NCI-H1092 (cell line): Measurements from ENCODE around the gene BTN1A1.
"Not testable (repeated sequence)": the region's sequence is repeated elsewhere in the genome, so short reads cannot be mapped to it uniquely, and the experiment has no call there.

ENCODE experiments used
- DNase-seq: peaks from one replicate; lab custom pipeline; 2025; lab: John Stamatoyannopoulos, UW

Gene BTN1A1

DNA sequence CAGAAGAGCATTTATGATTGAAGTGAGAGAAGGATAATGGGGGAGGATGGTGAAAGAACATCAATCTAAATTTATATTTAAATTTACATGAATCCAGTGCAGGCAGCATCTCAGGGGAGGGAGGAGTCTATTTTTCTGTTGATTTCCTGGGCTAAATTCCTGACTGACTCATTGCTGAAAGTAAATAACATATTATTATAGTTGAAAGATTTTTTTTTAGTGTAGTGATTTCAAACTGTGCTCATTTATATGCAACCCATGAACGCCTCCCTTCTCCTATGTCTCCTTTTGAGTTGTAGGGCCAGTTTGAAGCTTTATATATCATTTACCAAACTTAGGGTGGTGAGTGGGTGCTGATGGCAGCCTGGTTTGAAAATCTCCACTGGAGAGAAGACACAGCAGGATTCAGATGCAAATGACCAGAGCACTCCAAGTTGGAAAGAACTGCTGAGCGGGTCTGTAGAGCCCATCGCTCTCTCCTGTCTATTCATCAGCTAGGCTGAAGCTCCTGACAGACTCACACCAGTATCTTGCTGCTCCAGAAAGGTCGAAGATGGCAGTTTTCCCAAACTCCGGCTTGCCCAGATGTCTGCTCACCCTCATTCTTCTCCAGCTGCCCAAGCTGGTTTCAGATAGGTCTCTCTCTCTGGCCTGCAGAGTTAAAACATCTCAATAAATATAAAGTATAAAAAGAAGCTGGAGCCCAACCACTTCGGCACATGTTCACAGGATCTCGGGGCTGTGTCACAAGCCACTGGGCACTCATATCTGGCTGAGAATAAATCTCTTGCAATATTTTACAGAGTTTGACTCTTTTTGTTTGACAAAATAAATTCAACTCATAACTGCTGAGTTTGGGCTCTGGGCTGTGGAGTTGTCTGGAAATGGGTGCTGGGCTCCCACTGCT, 24.0 kb upstream of the BTN1A1 start:
- DNase-seq: no peak

DNA sequence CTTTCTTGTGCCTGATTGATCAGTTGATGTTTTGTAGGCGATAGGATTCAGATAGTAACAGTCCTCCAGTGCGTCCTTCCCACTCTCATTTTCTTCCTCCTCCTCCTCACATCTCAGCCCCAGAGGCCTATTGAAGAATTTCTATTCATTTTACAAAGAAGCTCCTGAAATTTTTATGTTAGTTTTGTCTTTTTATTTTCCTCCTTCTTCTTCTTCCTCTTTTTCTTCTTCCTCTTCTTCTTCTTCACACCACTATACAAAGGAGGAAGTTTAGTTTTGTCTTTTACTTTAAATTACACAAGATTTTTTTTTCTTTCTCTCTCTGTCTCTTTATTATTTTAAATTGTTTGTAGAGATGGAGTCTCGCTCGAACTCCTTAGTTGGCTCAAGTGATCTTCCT, 23.2 kb upstream of the BTN1A1 start:
- no peak for DNase-seq

DNA sequence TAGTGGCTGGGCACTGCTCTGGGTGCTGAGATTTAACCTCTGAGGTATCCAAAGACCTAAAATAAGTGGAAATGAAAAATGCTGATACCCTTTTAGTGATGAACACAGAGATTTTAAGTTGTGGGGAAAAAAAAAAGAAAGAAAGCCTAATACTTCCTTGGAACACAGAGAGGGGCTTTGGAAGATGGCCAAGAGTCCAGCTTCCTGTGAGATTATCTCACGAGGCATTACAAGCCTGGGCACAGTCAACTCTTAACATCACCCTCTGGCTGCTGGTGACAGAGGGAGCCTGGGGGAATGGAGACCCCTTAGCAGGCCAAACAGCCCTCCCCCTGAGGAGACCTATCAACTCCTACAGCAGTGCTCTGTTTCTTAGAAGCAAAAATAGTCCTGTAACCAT, 22.7 kb upstream of the BTN1A1 start:
- no peak for DNase-seq

DNA sequence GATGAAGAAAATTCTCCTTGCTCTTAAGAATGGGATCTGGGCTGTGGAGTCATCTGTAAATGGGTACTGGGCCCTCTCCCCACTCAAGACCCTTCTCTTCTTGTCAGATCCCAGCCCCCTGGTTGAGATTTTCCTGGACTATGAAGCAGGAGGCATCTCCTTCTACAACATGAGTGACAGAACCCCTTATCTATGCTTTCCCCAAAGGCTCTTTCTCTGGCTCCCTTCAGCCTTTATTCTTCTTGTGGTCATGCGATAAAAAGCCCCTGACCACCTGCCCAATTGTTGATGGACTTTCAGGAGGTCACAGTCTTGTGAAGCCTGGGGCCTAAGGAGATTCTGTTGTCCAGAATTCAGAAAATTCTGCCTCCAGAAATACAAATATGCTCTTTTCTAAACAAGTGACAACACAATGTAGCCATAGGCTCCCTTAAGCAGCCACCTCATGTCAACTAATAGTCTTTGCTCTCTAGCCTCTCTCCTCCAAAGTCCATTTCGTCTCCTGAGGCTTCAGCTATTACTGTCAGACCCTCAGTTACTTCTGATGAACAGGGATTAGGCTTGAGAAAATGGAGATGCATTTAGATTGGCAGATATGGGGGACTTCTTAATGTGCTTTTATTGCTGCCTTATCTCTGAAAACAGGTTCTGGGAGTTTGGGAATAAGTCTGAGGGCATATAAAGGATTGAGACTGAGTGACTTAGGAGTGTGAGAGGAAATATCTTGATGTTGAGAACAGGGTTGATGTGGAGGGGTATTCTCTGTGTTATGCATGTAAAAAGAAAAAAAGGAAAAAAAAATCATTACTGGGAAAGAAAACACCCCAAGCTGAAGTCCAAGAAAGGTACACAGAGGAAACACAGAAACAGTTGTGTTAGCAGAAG, 21.8 kb upstream of the BTN1A1 start:
- no peak for DNase-seq

DNA sequence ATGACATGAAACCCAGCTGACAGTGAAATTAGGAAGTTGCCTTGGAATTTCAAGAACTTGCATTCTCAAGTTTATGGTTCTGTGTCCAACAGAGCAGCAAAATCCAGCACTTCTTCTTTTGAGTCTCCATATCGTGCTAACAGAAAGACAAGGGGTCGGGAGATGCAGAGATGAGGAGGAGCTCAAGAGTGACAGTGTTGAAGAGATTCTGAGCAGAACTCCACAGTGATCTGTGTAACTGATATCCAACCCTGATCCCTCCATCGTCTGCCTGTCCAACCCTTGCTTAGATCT, 21.2 kb upstream of the BTN1A1 start:
- no peak for DNase-seq

DNA sequence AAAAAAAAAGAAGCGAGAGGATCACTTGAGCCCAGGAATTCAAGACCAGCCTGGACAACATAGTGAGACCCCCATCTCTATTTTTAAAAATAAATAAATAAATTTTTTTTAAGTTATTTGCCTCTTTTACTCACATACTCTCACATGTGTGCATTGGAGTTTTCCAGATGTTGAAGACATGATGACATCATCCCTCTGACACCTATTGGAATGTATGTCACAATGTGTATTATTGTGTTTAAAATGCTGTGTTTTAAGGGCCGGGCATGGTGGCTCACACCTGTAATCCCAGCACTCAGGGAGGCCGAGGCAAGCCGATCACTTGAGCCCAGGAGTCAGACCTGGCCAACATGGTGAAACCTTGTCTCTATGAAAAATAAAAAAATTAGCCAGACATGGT, 17.8 kb upstream of the BTN1A1 start:
- DNase-seq: no peak

DNA sequence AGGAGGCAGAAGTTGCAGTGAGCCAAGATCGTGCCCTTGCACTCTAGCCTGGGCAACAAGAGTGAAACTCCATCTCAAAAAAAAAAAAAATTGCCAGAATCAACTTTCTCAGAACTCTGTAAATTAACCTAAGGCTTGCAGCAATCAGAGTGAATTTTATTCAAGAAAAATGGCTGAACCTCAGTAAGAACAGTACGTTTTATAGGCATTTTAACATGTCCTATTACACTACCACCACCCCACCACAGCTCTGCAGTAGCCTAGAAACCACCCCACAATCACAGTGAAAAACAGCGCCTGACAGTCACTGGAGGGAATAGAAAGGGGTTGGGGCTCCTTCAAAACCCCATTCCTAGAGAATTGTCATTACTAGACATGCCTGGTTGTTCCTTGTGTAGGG, 16.4 kb upstream of the BTN1A1 start:
- DNase-seq: no peak

DNA sequence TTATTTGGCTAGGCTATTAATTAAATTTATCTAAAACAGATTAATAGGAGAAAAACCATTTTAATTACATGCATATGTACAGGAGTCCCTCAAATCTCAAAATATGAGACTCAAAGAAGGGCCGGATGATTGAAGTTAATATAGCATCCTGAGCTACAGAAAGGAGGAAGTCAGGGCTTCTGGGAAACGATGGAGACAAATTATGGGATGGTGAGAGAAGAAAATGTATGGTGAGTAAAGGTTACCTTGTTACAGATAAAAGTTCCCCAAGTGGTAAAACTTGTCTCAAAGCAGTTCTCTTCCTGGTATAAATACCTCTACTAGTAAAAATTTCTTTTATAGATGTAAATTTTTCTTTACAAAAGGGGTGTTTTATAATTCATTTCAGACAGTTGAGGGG, 15.9 kb upstream of the BTN1A1 start:
- DNase-seq: no peak

DNA sequence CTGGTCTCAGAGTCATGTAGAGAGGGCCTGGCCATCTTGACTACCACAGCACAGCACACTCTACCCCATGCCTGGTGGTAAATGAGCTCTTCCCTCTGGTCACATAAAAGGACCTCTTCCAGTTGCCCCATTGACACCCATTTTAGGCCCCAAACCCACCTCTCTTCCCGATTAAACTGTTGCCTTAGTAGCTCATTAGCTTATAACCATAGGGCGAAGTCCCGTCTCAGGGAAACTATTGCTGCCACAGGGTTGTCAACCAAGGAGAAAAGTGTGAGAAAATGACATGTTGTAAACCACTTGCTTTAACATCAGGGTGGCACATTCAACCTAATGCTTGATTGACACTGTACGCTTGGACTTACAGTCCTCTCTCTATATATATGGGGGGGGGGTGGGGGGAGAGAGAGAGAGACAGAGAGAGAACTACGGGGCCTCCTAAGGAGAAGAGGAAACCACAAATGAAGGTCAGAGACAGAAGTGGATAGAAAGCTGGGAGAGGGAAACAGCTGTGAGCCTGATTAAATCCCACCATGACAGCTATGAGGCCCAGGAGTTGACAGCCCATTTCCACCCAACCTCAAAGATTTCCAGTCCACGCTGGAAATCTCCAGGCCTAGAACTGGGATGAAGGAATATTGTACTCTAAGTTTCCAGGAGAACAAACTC, 14.9 kb upstream of the BTN1A1 start:
- DNase-seq: no peak

DNA sequence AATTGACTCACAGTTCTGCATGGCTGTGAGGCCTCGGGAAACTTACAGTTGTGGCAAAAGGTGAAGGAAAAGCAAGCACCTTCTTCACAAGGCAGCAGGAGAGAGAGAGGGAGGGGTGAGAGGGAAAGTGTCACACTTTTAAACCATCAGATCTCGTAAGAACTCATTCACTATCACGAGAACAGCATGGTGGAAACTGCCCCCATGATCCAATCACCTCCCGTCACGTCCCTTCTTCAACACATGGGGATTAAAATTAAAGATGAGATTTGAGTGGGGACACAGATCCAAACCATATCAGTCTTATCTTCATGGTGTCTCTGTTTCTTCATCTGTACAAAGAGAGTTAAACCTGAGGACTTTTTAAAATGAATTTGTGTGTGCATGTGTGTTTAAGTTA, 13.7 kb upstream of the BTN1A1 start:
- DNase-seq: no peak

DNA sequence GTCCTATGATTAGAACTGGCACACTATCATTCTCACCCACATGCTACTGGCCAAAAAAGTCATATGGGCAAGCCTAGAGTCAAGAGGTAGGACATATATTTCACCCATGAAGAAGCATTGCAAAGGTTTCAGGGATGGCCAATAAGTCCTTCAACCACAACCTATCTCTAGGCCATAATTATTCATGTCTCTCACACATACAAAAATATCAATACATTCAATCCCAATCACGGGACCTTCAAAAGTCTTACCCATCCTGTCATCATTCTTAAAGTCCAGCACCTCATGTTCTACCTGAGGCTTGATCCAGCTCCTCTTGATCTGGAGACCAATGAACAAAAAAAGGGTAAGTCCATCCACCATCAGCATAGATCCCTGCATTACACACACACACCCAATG, 12.6 kb upstream of the BTN1A1 start:
- no peak for DNase-seq

DNA sequence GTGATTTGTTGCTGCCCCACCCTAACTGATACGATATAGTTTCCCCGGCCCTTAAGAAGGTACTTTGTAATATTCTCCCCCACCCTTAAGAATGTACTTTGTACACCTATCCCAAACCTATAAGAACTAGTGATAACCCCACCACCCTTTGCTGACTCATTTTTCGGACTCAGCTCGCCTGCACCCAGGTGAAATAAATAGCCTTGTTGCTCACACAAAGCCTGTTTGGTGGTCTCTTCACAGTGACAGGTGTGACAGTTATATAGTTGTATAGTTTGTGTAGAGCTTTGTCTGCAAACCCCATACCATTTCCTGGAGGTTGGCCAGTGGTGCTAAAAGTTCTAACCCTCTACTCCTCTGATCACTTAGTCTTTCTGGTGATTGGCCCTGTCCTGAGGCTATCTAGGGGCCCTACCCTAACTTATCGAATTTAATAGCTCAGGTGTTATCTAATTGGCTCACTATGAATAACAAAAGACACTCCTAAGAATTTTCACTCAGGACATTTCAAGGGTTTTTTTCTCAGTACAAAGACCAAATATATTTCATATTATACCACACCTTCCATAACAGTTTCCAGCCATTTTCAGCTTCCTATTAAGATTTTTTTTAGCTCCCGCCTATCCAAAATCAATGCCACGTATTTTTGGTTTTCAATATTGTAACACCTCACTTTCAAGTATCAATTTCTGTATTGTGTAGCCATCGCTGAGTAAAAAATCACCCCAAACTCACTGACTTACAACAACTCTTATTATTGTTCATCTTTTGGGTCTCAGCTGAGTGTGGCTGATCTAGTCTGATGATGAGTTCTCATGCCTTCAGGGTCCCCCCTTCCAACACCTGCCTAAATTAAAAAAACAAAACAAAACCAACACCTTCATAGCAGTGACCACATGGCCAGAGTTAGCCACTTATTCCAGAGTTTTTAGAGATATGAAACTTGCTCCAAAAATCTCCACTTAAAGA, 9.8 kb upstream of the BTN1A1 start:
- DNase-seq: no peak

DNA sequence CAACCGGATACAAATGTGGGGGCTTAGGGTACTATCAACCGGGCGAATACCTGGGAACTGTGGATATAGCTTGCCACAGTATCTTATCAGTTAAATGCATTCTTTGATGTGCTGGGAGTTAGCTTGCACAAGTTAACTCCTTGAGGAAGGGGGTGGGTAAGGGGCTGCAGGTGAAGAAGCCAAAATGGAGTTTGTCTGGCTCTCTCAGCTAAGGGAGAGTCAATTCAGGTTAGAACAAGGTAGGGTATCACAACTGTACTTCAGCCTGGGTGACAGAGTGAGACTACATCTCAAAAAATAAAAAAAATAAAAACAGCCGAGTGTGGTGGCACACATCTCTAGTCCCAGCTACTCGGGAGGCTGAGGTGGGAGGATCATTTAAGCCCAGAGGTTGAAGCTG, 8.5 kb upstream of the BTN1A1 start:
- no peak for DNase-seq

DNA sequence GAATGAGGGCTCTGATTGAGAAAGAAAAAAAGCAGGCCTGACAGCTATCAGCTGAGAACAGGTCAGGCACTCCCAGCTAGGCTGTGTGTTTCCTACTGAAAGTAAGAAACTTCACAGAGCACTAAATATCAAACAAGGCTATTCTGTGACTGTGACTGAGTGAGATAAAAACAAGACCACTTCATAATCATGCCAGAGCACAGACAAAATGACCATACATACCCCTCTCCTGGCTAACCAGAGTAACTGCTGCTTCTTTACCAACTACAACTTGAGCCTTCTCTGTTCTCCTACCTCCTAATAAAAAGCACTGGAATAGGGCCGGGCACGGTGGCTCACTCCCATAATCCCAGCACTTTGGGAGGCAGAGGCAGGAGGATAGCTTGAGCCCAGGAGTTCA, 6.8 kb upstream of the BTN1A1 start:
- no peak for DNase-seq

DNA sequence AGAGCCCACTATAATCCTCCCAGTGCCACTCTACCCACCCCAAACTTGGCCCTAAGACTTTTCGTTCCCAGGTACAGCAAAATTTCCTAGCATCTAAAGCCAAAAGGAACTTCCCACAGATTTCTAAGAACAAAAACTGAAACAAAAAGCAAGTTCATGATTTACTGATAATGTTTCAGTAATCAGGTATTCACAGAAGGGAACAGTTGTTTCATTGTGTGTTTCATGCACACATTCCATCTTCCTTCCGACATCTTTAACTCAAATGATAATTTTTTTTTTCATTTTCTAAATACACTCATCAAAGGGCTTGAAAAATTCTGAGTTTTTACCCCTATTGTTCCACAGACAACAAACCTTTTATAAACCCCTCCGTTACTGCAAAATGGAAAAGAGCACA, 6.0 kb upstream of the BTN1A1 start:
- no peak for DNase-seq

DNA sequence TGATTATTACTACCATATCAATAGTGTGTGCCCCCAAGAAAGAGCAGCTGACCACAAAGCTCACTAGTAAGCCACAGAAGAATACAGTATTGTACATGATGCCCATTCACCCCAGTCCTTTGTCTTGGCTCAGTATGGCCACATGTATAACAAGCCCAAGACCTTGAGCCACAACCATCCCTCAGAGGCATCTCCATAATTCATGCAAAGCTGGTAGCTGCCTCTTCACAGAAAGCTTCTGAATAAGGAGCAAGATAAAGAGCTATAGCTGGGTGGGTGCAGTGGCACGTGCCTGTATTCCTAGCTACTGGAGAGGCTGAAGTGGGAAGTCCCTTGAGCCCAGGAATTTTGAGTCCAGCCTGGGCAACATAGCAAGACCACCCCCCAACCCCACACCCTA, 4.8 kb upstream of the BTN1A1 start:
- no peak for DNase-seq

DNA sequence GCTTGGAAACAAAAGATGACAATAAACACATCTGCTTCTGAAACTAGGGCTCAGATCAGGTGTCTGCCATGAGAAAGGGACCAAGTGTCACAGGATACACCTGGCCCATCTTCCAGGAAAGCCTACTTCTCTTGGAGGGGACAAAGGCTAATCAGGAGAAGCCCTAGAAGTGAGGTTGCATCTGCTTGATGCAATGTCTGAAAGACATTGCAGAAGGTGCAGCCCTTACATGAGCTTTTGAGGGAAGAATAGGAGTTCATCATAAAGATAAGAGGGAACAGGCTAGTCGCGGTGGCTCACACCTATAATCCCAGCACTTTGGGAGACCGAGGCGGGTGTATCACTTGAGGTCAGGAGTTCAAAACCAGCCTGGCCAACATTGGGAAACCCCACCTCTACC, 2.5 kb upstream of the BTN1A1 start:
- no peak for DNase-seq

DNA sequence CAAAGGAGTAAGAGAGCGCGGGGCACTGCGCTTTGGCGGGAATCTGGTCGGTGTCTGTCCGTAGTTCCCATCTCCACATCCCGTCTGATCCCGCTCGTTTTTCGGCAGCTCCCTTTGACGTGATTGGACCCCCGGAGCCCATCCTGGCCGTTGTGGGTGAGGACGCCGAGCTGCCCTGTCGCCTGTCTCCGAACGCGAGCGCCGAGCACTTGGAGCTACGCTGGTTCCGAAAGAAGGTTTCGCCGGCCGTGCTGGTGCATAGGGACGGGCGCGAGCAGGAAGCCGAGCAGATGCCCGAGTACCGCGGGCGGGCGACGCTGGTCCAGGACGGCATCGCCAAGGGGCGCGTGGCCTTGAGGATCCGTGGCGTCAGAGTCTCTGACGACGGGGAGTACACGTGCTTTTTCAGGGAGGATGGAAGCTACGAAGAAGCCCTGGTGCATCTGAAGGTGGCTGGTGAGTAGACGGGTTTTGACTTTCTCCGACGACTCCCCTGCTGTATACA, 1.4 kb downstream of the BTN1A1 start:
- DNase-seq: no peak

DNA sequence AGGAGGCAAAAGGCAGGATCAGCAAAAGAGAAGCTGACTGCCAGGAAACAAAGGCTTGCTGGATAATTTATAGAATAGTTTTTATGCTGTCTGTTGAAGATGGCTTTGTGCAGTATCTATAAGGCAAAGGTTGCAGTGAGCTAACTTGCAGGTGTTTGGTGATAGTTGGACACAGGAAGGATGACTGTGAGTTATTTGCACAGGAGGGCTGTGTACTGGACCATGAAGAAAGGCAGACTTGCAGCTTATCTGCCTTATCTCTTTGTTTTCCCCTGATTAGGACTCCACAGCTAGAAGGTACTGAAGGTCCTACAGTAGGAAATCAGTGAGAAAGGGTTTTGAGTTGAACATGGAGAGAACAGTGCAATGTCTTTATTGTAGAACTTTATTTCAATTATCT, 2.1 kb downstream of the BTN1A1 start:
- no peak for DNase-seq

DNA sequence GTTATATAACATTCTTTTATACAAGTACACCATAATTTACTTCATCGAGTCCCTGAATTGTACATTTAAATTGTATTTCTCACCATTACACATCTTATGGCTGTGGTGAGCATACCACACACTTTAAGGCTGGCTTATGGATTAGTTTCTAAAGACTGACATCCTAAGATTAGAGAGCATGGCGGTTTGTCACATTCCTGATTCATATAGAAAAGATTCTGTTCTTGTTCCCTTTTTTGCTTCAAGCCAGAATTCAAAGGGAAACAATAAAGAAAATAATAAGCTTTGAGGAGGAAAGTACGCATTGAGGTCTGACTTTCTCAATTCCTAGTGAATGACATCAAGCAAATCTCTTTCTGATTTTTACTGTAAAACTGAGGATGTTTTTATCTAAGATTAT, 2.5 kb downstream of the BTN1A1 start:
- DNase-seq: no peak

DNA sequence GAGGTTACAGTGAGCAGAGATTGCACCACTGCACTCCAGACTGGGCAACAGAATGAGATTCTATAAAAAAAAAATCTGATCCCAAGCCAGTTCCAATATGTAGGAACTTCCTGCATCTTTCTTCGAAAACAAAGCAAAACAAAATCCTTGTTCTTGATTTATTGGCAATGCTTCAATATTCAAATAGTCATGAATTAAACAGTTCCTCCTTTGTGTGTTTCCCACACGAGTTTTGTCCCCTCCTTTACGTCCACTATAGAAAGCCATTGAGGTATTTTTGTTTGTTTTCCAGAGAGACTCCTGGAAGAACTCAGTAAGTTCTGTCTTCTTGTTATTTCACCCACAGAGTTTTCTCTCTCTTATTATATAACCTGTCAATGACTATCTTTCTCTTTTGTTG, 7.6 kb downstream of the BTN1A1 start:
- DNase-seq: no peak

DNA sequence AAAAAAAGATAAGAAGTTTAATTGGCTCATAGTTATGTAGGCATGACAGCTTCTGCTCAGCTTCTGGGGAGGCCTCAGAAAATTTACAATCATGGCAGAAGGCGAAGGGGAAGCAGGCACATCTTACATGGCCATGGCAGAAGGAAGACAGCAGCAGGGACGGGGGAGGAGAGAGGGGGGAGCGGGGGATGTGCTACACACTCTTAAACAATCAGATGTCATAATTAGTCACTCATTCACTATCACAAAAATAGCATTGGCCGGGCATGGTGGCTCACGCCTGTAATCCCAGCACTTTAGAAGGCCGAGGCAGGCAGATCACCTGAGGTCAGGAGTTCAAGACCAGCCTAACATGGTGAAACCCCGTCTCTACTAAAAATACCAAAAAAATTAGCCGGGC, 10.9 kb downstream of the BTN1A1 start:
- not testable (repeated sequence) for DNase-seq
